Measurements from ENCODE around the gene NME1. TPM values are rescaled to one million over a fixed set of nuclear protein-coding genes. Genes with fewer than 3 reads are reported as not detected.

Gene NME1
- total RNA-seq, 2 experiments from 2014 or later = 158 to 221 TPM

DNA sequence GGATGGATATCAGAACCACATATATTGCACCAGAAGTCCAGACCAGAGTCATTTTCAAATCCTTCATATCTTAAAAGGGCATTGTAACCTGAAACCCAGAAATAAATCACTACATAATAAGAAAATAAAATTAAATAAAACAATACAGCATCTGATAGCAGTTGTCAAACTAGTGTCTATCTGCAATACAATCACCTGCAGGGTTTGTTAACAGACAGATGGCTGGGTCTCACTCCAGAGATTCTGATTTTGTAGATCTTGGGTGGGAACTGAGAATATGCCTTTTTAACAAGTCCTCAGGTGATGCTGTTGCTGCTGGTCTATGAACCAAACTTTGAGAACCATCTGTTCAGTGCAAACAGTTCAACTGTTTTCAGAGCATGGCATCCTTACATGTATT, 50.5 kb downstream of the NME1 start:
- H3K9me2 ChIP-seq (ENCODE audit: insufficient read depth, low read length) = no peaks in the 10 kb centered on the region
- TF ChIP-seq, protein P1, sequence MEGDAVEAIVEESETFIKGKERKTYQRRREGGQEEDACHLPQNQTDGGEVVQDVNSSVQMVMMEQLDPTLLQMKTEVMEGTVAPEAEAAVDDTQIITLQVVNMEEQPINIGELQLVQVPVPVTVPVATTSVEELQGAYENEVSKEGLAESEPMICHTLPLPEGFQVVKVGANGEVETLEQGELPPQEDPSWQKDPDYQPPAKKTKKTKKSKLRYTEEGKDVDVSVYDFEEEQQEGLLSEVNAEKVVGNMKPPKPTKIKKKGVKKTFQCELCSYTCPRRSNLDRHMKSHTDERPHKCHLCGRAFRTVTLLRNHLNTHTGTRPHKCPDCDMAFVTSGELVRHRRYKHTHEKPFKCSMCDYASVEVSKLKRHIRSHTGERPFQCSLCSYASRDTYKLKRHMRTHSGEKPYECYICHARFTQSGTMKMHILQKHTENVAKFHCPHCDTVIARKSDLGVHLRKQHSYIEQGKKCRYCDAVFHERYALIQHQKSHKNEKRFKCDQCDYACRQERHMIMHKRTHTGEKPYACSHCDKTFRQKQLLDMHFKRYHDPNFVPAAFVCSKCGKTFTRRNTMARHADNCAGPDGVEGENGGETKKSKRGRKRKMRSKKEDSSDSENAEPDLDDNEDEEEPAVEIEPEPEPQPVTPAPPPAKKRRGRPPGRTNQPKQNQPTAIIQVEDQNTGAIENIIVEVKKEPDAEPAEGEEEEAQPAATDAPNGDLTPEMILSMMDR (conservative IDR thresholded peaks at IDR 0.05; ENCODE audit: low read length) = no peak
- no peak for TF ChIP-seq EZH2phosphoT487 (IDR thresholded peaks at IDR 0.05; ENCODE audit: borderline replicate concordance, low read depth, low read length)
- H3K4me3 ChIP-seq (ENCODE audit: low read depth, low read length, poor library complexity, severe bottlenecking) = no peak overlapping the region
- no TSS peak for BruUV-seq (replicated peaks)
- POLR2A ChIA-PET = interaction anchor here (0.7 kb wide), 1 partner anchor 24 kb away, joined by 3 read pairs; no protein-coding TSS in a partner anchor
- CTCF ChIA-PET (ENCODE audit: unreplicated experiment) = no interaction called here
- H3K36me3 ChIP-seq (ENCODE audit: insufficient read depth, low read length) = peaks cover 96% of the 10 kb centered on the region
- H3K79me2 ChIP-seq (ENCODE audit: insufficient read depth, low read depth, low read length) = no peaks in the 10 kb centered on the region
- no peak overlapping the region for H3K4me2 ChIP-seq (ENCODE audit: low read length)
- no peak for DNase-seq (ENCODE audit: low spot score)
- no peaks in the 10 kb centered on the region for H3K9me3 ChIP-seq (ENCODE audit: low read length)
- no peak overlapping the region for H2AFZ ChIP-seq (ENCODE audit: low read length)
- intact Hi-C loops (cut with micrococcal nuclease; ENCODE audit: unreplicated experiment) = no loop called here
- H3K4me1 ChIP-seq (ENCODE audit: insufficient read depth, low read length, poor library complexity, severe bottlenecking) = no peaks in the 10 kb centered on the region
- no peak overlapping the region for H3K27ac ChIP-seq (ENCODE audit: low read depth, low read length, poor library complexity, severe bottlenecking)
- H4K20me1 ChIP-seq (ENCODE audit: insufficient read depth, low read length) = no peaks in the 10 kb centered on the region

Other genes with a start within 250 kb of the NME1 start
- gene SPAG9, start 32.7 kb upstream of the NME1 start, total RNA-seq (2014; rRNA removed; shearing (Covaris generic)) = 61.1 and 78.9 TPM in 2 replicates
- 75.5 and 87.9 TPM in 2 replicates for gene SPAG9, start 32.7 kb upstream of the NME1 start, total RNA-seq (2022)
- gene NME2, start 12.9 kb downstream of the NME1 start, total RNA-seq (2014; rRNA removed; shearing (Covaris generic)) = 369 and 397 TPM in 2 replicates
- 530 and 582 TPM in 2 replicates for gene NME2, start 12.9 kb downstream of the NME1 start, total RNA-seq (2022)
- gene MBTD1, start 106.5 kb downstream of the NME1 start, total RNA-seq (2014; rRNA removed; shearing (Covaris generic)) = 17.3 and 21.2 TPM in 2 replicates
- 39.1 and 46.9 TPM in 2 replicates for gene MBTD1, start 106.5 kb downstream of the NME1 start, total RNA-seq (2022)
- 58.1 and 62.8 TPM in 2 replicates for gene UTP18, start 107.0 kb downstream of the NME1 start, total RNA-seq (2014; rRNA removed; shearing (Covaris generic))
- 66.6 and 68.3 TPM in 2 replicates for gene UTP18, start 107.0 kb downstream of the NME1 start, total RNA-seq (2022)